ENCODE results near the gene SPEF1. TPM values are rescaled to one million over a fixed set of nuclear protein-coding genes. Genes with fewer than 3 reads are reported as not detected.

Gene SPEF1
- total and polyA plus RNA-seq, 10 of the 15 experiments (the other 5 are each of a cell fraction or from before 2014, with no cell fraction given) = 0.12 TPM; not detected in 9

- Histone ChIP-seq H3K9me3 (replicated peaks; ENCODE audit: control insufficient read depth, insufficient read depth, low read length) (no peaks in the 10 kb centered on the region), H3K4me2 (ENCODE audit: control insufficient read depth, insufficient read depth) (peak overlapping the region; percentile 74), H4K20me1 (ENCODE audit: control insufficient read depth, insufficient read depth) (no peaks in the 10 kb centered on the region), H3K27me3 (replicated peaks in 1 of 2; ENCODE audit: control insufficient read depth in 2 of 2, insufficient read depth in 2 of 2, low read length in 1 of 2) (no peaks in the 10 kb centered on the region), H3K36me3 (ENCODE audit: control insufficient read depth in 2 of 2, insufficient read depth in 2 of 2, low read length in 1 of 2) (peaks cover 5 to 9% of the 10 kb centered on the region in 2 experiments), H3K4me1 (ENCODE audit: control insufficient read depth, insufficient read depth, low read length) (peaks cover 5% of the 10 kb centered on the region), H2AFZ (ENCODE audit: control insufficient read depth, low read depth, low read length) (peak overlapping the region; percentile 99), H3K79me2 (ENCODE audit: control insufficient read depth, insufficient read depth, low read length) (peaks cover 7% of the 10 kb centered on the region), H3K4me3 (peak overlapping the region; percentile 73), H3K27ac (ENCODE audit: control insufficient read depth, insufficient read depth) (peak overlapping the region; percentile 99), H3K9ac (ENCODE audit: control insufficient read depth, insufficient read depth, low read length) (peak overlapping the region; percentile 95)
- ATAC-seq (no peak; the same call in 2 of the 3 replicates), FAIRE-seq (no peak), DNase-seq (ENCODE audit: low read depth, low spot score) (no peak)
- ChIA-PET RAD21 (ENCODE audit: unreplicated experiment) (interaction anchor here (0.7 to 2.4 kb wide), 18 partner anchors 16 to 289 kb away, joined by 3 to 26 read pairs (median 4); partner anchors contain the start of genes ADISSP, CDC25B, CENPB and SPEF1), POLR2A (interaction anchor here (0.5 to 2.6 kb wide), 14 partner anchors 12 to 920 kb away, joined by 3 to 17 read pairs (median 4); partner anchors contain the start of genes ADISSP, CDC25B, CENPB and SPEF1), SMC1A (ENCODE audit: uncharacterized antibody, unreplicated experiment) (interaction anchor here (0.6 to 4.5 kb wide), 18 partner anchors 13 to 1628 kb away, joined by 3 to 43 read pairs (median 3); partner anchors contain the start of genes ADISSP, CDC25B, CENPB and SPEF1), CTCF (interaction anchor here (0.7 to 5.5 kb wide), 21 partner anchors 10 to 264 kb away, joined by 3 to 85 read pairs (median 4); partner anchors contain the start of genes ADISSP, CDC25B, CENPB and MAVS)
- BruUV-seq (replicated peaks) = TSS peak; percentile 88
- WGBS (ENCODE audit: insufficient coverage, insufficient replicate concordance, low lambda C conversion rate, missing lambda C conversion rate) = 37% methylated on average over 20 of the region's 20 CpGs
- in situ Hi-C loops (cut with MboI) (no loop called here), intact Hi-C loops (cut with micrococcal nuclease; ENCODE audit: unreplicated experiment) (loop anchor here (1.0 to 2.0 kb wide), 5 partner anchors 22 to 72 kb away; partner anchors contain the start of gene MAVS)
- TF ChIP-seq BCLAF1 (IDR thresholded peaks at IDR 0.05) (no peak), PRDM15 (CRISPR knock-in tag; IDR thresholded peaks at IDR 0.05) (no peak), CTCF (IDR thresholded peaks at IDR 0.05 in 2 of 3, conservative IDR thresholded peaks at IDR 0.05 in 1 of 3; ENCODE audit: control insufficient read depth in 2 of 3, extremely low read depth in 1 of 3, insufficient read depth in 1 of 3, low read depth in 3 of 3, low read length in 3 of 3) (no peak), MLLT1 (IDR thresholded peaks at IDR 0.05) (peak; percentile 39; the same call in 1 of the 2 replicates), HCFC1 (IDR thresholded peaks at IDR 0.05; ENCODE audit: low read length) (no peak), MAX (IDR thresholded peaks at IDR 0.05; ENCODE audit: low read depth, low read length) (no peak), MTA2 (IDR thresholded peaks at IDR 0.05; ENCODE audit: low read depth) (no peak)
Measured at GRCh38 chr20:3820901-3821727, 39.9 kb upstream of the SPEF1 start.
